GM12892 (cell line): Measurements from ENCODE around the gene IRS2.

Experiments used
- DNase-seq: peaks from one replicate; pipeline ENCODE4 v3.0.0; 2011; ENCODE audit not compliant: insufficient read length
- FAIRE-seq: peaks from 2 replicates; lab custom pipeline; 2011; peaks lifted over from hg19 to GRCh38; lab: Jason Lieb, UNC
- POLR2A ChIP-seq: IDR thresholded peaks from 2 replicates; pipeline ENCODE4 v1.6.1; 2011; ENCODE audit warnings: low read depth, low read length, control low read depth
- POLR2AphosphoS5 ChIP-seq: IDR thresholded peaks from 2 replicates; pipeline ENCODE4 v1.6.1; 2011; ENCODE audit warnings: low read depth, low read length, control low read depth
- TAF1 ChIP-seq: IDR thresholded peaks from 2 replicates; pipeline ENCODE4 v1.6.1; 2011; ENCODE audit warnings: low read depth, mild to moderate bottlenecking, control low read depth, low read length, borderline replicate concordance

IRS2 gene

DNA sequence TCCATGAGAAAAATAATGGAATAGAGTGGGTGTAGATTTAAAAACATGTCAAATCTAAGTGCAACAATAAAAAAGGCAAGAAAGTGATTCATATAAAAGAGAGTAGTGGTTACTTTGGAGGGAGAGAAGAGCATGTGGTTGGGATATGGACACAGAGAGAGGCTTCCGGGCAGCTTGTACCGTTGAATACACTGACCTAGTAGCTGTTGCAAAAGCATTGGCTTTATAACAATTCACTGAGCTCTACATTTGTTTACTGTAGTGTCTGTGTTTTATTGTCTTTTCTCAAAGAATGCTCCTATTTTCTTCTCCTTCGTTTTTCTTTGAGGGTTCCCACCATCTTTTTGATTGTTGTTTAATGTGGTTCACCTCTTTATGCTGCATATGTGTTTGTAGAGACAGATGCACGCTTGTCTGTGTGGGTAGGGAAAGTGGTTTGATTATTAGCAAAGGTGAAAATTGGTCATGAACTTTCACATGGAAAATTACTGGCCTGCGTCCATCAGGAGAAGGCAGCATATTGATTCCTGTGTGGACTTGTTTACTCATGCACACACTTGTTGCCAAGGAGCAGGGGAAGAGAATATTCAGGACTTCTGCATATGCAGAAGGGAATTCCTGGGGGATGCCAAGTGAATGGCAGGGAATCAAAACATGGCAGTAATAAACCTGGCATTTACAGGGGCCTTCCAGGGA, 29.9 kb upstream of the IRS2 start:
- DNase-seq (no peak), FAIRE-seq (no peak)
- TF ChIP-seq TAF1 (no peak), POLR2A (no peak)

DNA sequence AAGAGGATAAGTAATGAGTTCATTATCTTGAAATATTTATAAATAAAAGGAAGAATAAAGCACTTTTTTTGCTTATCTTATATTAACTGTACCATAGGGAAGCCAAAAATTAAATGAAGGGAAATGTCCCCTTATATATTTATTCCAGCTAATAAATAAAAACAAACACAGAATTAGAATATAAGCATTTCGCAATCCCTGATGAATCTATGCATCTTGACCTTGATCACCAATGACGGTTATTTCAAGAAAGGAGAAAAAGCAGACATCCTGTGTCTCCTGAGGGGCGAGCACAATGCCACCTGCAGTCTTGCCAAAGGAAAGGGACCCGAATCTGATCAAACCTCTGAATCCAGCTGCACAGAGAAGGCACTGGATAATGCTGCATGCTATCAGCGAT, 29.3 kb upstream of the IRS2 start:
- DNase-seq (no peak), FAIRE-seq (no peak)
- TF ChIP-seq TAF1, result no peak
- no peak for TF ChIP-seq POLR2A
- no peak for TF ChIP-seq POLR2AphosphoS5

DNA sequence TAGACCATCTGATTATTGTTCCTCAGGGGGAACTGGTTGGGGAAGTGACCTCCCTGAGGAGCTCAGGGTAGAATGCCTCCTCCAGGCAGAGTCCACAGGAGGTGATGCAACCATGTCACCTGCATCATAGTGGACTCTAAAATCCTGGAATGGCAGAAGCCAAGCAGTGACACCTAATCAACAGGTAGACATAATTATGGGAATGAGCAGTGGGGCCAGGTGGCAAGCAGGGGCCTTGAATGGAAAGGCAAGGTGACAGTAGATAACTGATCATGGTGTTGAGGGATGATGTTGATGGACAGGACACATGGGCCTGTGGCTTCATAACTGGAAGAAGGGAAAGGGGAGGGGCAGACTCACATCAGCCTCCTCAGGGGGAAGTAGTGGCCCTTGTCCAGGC, 27.3 kb upstream of the IRS2 start:
- TF ChIP-seq POLR2AphosphoS5, result no peak
- no peak for TF ChIP-seq TAF1
- no peak for TF ChIP-seq POLR2A
- no peak for FAIRE-seq
- no peak for DNase-seq

DNA sequence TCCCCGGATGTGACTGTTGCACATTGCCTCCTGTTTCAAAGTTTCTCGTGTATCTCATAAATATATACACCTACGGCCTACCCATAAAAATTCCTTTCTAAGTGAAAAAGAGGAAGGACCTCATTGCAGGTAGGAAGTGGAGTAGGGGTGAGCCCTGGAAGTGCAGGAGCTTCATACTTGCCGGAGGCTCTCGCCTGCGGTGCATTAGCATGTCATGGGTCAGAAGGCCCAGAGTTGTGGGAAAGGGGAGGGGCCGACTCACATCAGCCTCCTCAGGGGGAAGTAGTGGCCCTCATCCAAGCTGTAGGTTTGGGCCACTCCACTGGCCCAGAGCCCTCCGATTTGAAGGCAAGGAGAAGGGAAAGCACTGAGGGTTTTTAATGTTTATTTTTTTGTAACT, 26.0 kb upstream of the IRS2 start:
- FAIRE-seq (no peak), DNase-seq (no peak)
- TF ChIP-seq TAF1 (no peak), POLR2A (no peak), POLR2AphosphoS5 (no peak)

DNA sequence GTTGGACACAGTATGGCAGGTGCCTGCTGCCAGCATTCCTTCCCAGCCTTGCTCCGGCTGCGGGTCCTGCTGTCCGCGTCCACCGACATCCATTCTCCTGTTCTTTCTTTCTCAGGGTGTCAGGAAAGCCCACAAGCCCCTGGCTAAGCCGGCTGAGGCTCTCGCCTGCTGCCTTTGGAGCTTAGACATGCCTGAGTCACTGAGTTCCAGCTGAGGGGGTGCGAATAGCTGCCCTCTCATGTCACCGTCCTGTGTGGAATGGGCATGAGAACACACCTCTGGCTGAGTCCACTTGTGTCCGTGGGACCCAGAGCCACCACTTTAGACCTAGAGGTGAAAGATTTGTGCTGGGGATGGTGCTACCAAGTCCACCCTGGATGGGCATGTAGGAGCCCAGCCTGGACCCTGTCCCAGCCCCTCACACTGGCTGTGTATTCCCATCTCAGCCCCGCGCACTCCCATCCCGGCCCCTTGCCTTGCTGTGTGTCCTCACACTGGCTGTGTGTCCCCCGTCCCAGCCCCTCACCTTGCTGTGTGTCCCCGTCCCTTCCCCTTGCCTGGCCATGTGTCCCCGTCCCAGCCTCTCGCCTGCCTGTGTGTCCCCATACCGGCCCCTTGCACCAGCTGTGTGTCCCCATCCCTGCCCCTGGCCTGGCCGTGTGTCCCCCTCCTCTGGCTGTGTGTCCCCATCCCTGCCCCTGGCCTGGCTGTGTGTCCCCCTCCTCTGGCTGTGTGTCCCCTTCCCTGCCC, 24.6 kb upstream of the IRS2 start:
- no peak for DNase-seq
- FAIRE-seq, result no peak
- TF ChIP-seq TAF1 (no peak), POLR2A (no peak), POLR2AphosphoS5 (no peak)

DNA sequence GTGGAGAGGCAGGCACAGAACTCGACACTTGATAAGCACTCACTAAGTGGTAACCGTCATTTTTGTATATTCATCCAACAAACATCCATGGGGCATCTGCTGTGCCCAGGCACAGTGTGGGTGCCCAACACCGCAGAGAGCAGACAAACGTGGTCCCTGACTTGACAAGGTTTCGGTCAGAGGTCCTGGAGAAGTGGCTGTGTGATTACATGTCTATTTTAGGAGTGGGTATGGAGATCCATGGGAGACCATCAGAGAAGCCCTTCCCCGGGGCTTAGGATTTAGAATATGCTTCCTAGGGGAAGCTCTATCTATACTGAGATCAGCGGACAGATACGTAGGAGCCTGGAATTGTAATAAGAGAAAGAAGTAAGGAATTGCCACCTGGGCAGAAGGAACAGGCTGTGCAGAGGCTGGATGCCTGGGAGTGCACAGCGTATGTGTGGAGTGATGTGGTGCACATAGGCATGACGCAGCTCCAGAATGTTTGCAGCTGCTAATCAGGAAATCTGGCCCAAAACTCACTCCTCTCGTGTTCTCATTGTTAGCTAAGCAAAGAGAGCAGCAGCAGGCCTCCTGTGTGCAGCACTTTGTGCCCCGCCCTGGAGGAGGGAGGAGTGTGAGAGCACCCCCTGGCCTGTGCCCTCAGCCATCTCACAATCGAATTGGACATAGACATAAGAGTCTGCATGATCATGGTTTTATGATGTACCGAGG, 23.0 kb upstream of the IRS2 start:
- TF ChIP-seq TAF1, result no peak
- TF ChIP-seq POLR2AphosphoS5, result no peak
- no peak for TF ChIP-seq POLR2A
- FAIRE-seq, result no peak
- no peak for DNase-seq

DNA sequence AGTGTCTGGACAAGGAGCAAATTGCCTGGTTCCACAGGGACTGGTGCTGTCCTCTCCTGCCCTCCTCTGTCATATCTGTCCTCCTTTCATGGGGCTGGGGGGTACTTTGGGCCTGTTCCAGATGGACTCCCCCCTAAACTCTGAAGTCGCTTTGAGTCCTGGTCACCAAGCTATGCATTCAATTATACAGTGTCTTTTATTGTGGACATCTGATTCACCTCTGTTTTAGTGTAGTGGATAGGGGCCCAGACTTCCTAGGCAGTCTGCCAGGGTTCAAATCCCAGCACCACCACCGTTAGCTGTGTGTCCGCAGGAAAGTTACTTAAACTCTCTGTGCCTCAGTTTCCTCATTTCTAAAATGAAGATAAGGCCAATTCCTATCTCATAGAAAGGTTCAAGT, 21.0 kb upstream of the IRS2 start:
- DNase-seq (no peak), FAIRE-seq (no peak)
- TF ChIP-seq POLR2A, result no peak
- no peak for TF ChIP-seq TAF1
- no peak for TF ChIP-seq POLR2AphosphoS5

DNA sequence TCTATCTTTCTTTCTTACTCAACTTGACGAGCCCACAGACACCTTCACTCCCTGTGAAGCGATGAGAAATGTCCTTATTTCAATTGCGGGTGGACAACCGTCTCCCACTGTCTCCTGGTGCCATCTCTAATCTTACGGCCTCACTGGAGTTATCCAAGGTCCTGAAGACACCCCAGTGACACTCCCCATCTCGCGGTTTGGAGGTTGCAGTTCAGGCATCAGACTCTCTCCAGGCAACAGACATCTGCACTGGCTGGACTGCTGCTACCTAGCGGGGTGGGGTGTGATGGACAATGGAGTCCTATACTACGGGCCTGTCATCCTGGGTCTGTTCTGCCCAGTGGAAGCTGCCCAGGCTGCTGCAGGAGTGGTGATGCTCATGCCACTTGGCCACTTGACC, 18.3 kb upstream of the IRS2 start:
- no peak for DNase-seq
- TF ChIP-seq POLR2AphosphoS5, result no peak
- no peak for TF ChIP-seq POLR2A
- no peak for TF ChIP-seq TAF1
- FAIRE-seq, result no peak

DNA sequence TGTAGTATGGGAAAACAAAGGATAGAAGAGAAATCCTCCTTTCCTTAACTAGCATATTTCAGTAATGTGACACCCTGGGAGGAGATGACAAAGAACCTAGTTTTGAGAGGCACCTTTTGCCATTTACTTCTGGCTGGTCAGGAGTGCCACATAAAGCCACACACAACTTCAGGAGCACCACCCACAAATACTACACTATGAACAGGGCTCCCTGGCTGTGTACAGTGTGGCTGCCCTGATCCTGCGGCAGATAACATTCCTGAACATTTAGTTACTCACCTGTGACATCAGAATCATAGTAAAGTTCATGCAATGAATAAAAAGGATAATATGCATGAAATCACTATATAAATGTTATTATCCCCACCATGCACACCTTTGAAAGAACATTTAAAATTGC, 17.4 kb upstream of the IRS2 start:
- FAIRE-seq (no peak), DNase-seq (no peak)
- no peak for TF ChIP-seq TAF1
- TF ChIP-seq POLR2A, result no peak
- TF ChIP-seq POLR2AphosphoS5, result no peak

DNA sequence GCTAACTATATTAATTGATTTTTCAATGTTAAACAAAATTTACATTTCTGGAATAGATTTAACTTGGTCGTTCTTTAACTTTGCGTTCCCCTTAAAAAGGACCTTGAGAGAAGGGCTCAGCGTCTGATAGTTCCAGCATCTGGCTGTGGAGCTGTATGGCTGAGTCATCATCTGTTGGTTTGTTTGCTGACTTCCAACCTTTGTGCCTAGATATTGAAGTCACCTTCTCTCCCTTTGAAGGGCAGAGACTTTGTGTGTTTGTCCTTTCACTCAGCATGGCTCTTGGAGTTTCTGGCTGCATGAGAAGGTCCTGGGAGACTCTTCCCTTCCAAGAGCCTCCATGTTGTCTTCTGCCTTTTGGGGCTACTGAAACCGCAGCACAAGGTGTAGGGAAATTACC, 16.6 kb upstream of the IRS2 start:
- TF ChIP-seq TAF1, result no peak
- TF ChIP-seq POLR2AphosphoS5, result no peak
- no peak for TF ChIP-seq POLR2A
- no peak for FAIRE-seq
- no peak for DNase-seq

DNA sequence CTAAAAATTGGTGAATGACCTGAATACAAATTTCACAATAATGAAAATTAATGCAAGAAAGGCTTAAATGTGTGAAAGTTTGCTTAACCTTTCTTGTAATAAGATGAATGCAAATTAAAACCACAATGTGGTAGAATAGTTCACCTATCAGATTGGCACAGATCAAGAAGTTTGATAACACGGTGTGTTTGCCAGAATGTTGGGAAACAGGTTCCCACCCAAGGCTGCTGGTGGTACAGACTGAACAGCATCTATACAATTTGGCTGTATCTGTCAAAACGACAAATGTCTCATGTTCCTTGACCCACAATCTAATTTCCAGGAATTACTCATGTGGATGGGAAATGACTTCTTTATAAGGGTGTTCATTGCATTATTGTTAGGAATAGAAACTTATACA, 8.6 kb upstream of the IRS2 start:
- no peak for FAIRE-seq
- DNase-seq, result no peak
- TF ChIP-seq POLR2A (no peak), POLR2AphosphoS5 (no peak), TAF1 (no peak)
